ENCODE data around the gene ATAD3C.

Gene ATAD3C

DNA sequence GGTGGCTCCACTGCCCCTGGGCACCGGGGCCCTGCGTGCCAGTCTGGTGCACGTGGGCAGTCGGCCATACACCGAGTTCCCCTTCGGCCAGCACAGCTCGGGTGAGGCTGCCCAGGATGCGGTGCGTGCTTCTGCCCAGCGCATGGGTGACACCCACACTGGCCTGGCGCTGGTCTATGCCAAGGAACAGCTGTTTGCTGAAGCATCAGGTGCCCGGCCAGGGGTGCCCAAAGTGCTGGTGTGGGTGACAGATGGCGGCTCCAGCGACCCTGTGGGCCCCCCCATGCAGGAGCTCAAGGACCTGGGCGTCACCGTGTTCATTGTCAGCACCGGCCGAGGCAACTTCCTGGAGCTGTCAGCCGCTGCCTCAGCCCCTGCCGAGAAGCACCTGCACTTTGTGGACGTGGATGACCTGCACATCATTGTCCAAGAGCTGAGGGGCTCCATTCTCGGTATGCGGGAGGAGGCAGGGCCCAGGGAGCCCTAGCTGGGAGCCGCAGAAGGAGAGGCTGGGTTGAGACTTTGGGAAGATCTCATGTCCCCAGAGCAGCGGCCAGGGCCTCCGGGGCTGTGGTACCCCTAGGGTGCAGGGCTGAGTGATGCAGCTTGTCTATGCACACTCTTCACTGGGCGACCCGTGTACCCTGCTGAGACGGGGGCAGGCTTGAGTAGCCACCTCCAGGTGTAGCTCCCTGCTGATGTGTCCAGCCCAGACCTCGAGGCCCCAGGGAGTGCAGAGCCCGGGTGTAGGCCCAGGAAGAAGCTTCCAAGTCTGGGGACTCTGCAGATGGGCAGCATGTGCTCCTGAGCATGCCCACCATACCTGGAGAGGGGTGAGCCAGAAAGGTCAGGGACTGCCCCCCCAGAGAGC, 12.2 kb upstream of the ATAD3C start:
- TF ChIP-seq, protein P1, sequence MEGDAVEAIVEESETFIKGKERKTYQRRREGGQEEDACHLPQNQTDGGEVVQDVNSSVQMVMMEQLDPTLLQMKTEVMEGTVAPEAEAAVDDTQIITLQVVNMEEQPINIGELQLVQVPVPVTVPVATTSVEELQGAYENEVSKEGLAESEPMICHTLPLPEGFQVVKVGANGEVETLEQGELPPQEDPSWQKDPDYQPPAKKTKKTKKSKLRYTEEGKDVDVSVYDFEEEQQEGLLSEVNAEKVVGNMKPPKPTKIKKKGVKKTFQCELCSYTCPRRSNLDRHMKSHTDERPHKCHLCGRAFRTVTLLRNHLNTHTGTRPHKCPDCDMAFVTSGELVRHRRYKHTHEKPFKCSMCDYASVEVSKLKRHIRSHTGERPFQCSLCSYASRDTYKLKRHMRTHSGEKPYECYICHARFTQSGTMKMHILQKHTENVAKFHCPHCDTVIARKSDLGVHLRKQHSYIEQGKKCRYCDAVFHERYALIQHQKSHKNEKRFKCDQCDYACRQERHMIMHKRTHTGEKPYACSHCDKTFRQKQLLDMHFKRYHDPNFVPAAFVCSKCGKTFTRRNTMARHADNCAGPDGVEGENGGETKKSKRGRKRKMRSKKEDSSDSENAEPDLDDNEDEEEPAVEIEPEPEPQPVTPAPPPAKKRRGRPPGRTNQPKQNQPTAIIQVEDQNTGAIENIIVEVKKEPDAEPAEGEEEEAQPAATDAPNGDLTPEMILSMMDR (conservative IDR thresholded peaks at IDR 0.05; ENCODE audit: control insufficient read depth, insufficient read depth, low read depth, low read length) = no peak
- no peak overlapping the region for H3K4me3 ChIP-seq (ENCODE audit: control insufficient read depth, low read depth, low read length)
- no peak for DNase-seq (ENCODE audit: low read depth)

DNA sequence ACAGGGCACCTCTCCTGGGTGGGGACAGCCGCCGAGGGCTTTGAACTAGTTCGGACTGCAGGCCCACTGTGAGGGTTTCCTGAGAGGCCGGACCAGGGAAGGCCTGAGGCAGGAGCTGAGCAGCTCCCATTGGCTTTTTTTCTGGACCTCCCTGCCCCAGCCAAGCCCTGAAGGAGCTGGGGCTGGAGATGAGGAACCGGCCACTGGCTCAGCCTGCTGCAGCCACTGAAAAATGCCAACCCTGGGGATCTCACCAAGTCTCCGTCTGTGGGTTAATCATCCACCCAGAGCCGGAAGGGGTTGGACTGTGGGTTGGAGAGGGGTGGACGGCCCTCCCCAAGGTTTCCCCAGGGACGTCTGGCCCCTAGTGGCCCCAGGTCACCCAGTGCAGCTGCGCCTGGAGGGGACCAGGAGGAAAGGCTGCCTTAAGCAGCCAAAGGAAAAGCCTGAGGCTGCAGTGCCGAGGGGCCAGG, 11.5 kb upstream of the ATAD3C start:
- DNase-seq (ENCODE audit: low read depth) = no peak
- H3K4me3 ChIP-seq (ENCODE audit: control insufficient read depth, low read depth, low read length) = no peak overlapping the region
- TF ChIP-seq, protein P1 (conservative IDR thresholded peaks at IDR 0.05; ENCODE audit: control insufficient read depth, insufficient read depth, low read depth, low read length) = no peak

DNA sequence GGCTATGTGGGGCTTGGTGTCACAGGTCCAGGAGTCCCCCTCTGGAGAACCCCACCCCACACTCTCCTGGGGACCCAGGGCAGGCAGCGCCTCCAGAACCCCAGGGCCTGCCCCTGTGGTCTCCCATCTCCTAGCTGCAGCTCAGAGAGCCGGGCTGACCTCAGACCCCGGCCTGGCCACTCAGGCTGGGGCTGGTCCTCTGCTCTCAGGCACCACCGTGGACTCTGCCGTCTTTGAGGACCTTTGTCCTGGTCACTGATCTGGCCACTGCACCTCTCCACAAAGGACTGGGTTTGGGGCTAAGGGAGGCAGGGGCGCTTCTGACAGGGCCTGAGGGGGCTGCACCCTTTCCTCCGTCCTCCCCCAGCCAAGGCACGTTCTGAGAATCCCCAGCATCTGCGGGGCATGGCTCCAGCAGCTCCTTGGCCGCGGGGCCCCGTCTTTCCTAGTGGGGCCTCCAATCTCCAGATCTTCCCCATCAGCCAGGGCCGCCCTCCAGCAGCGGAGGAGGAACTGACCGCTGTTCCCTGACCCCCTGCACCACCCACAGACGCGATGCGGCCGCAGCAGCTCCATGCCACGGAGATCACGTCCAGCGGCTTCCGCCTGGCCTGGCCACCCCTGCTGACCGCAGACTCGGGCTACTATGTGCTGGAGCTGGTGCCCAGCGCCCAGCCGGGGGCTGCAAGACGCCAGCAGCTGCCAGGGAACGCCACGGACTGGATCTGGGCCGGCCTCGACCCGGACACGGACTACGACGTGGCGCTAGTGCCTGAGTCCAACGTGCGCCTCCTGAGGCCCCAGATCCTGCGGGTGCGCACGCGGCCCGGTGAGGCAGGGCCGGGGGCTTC, 10.7 kb upstream of the ATAD3C start:
- no peak for DNase-seq (ENCODE audit: low read depth)

DNA sequence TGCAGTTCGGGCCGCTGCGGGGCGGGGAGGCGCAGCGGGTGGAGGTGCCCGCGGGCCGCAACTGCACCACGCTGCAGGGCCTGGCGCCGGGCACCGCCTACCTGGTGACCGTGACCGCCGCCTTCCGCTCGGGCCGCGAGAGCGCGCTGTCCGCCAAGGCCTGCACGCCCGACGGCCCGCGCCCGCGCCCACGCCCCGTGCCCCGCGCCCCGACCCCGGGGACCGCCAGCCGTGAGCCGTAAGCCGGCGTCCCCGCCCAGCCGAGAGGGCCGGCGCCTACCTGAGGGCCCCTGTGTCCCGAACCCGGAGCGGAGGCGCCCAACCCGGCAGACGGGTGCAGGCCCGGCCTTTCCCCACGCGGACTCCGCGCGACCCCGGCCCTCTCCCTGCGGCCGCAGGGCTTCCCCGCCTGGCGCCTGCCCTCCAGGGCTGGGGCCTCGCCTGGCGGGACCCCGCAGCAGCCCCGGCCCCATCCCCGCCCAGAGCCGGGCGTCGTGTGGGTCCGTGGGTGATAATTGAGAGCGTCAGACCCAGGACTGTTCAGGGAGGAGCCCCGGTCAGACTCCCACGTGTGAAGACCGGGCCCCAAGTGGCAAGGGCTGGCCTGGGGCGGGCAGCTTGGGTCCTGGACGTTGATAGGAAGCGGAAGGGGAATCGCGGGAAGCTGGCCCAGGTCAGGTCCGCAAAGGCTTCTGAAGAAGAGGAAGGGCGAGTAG, 9.8 kb upstream of the ATAD3C start:
- H3K4me3 ChIP-seq (ENCODE audit: control insufficient read depth, low read depth, low read length) = no peak overlapping the region
- DNase-seq (ENCODE audit: low read depth) = no peak
- TF ChIP-seq, protein P1 (conservative IDR thresholded peaks at IDR 0.05; ENCODE audit: control insufficient read depth, insufficient read depth, low read depth, low read length) = no peak

More for the DNA sequence above, 10.7 kb upstream of the ATAD3C start:
- TF ChIP-seq, protein P1 (conservative IDR thresholded peaks at IDR 0.05; ENCODE audit: control insufficient read depth, insufficient read depth, low read depth, low read length) = no peak
- no peak overlapping the region for H3K4me3 ChIP-seq (ENCODE audit: control insufficient read depth, low read depth, low read length)

DNA sequence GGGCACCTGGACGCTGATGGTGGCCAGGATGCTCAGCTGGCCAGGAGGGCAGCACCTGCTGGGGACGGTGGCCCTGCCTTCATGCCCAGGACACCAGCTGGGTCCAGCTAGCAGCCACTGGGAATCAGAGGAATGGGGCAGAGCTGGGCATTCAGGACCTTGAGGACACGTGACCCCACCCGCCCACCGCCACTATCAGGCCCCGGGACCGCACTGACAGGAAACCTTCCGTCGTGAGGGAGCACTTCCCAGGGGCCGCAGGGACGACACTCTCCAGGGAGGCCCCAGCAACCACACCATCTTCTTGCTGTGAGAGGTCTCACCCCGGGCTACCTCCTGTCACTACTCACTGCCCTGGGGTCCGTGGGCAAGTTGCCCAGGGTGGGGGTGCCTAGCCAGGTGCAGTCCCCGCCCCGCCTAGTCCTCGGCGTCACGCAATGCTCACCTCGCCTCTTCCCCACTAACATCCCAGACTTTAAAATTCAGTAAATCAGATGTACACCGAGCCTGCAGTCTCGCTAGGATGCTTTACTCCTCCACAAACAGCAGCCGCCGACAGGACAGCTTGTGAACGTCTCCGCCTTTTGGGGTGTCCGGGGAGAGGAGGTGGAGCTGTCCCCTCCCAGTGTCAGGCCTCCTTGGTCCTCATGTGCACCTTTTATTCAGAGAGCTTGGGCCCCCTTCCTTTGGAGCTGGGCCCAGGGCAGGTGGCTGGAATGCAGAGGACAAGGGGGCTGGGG, 9.1 kb upstream of the ATAD3C start:
- H3K4me3 ChIP-seq (ENCODE audit: control insufficient read depth, low read depth, low read length) = no peak overlapping the region
- TF ChIP-seq, protein P1 (conservative IDR thresholded peaks at IDR 0.05; ENCODE audit: control insufficient read depth, insufficient read depth, low read depth, low read length) = no peak

More for the DNA sequence above, 9.1 kb upstream of the ATAD3C start:
- DNase-seq (ENCODE audit: low read depth) = no peak
